Activated CD8-positive, alpha-beta memory T cell treated with anti-CD3 and anti-CD28 coated beads for 4 hours (primary cell): Measurements from ENCODE around the gene ITGB6.

Experiments
- DNase-seq, 2 donors: peaks; one replicate each; pipeline ENCODE4 v3.0.0-alpha.2; 2020; ENCODE audit warnings: low read depth in 2 of 2

The ITGB6 gene

DNA sequence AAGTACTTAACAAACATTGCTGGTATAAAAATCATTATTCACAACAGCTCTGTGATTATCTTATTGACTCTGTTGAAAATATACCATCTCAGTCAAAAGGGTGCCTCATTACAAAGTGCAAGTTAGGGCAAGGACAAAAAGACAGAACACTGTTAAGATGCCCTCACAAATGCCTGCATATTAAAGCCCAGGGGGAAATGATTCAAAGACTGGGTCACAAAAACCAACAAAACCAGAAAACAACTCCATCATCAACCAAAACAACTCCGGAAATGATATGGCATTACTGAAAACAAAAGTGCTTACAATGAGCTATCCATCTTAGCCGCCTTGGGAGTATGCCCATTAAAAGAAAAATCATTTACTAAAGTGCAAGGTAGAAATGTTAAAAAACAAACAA, 147.5 kb downstream of the ITGB6 start:
- no peak for DNase-seq

DNA sequence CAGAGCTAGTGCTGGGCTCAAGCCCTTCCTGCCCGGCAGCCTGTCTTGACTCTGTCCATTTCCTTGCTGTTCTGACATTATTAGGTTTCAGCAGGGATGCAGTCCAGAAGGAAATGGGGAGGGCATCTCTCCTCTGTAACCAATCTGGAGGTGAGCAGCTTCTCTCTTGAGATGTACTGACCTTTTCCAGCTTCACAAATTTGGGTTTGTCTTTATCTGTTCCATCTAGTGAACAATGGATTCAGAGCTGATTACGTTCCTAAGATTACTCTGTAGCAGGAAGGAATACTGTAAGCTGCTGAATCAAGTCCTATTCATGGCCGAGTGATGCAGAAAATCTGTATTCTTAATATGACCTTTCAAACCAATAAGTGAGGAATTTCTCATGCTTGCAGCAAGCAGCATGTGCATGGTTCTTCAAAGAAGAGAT, 148.7 kb downstream of the ITGB6 start:
- DNase-seq: no peak

GRCh38 chr2:160050147-160050546, 149.9 kb downstream of the ITGB6 start:
- DNase-seq: no peak
